ENCODE data around the gene RNF220.

The RNF220 gene

GRCh38 chr1:44512313-44512885 lies 107.3 kb downstream of the RNF220 start:
- Mint-ChIP-seq H3K27ac (ENCODE audit: low read depth) (no peak overlapping the region), H3K9me3 (no peaks in the 10 kb centered on the region), H3K4me3 (no peak overlapping the region), H3K4me1 (peaks cover 14% of the 10 kb centered on the region), H3K27me3 (peaks cover 11% of the 10 kb centered on the region), H3K36me3 (ENCODE audit: insufficient read depth) (no peaks in the 10 kb centered on the region)
- no peak for DNase-seq (ENCODE audit: low spot score in 2 of 2)
- no peak for ATAC-seq (replicated peaks; ENCODE audit: extremely low read depth, poor library complexity, severe bottlenecking)

DNA sequence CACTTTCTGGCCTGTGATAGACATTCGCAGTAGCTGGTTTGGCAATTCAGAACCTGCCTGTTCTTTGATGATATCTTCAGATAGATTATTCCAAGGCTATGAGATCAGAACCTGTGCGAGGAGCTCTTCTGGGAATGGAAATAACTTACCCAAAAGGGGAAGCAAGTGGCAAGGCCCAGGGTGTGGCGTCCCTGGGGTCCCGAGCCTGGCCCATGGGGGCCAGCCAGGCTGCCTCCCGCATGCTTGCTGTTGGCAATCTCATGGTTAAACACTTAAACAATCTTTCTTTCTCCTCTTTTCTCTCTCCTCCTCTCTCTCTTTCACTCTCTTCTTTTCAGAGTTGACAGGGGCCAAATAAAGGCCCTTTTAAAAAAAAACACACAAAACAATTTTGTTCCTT lies 108.1 kb downstream of the RNF220 start:
- no peak overlapping the region for H3K4me3 Mint-ChIP-seq
- no peaks in the 10 kb centered on the region for H3K36me3 Mint-ChIP-seq (ENCODE audit: insufficient read depth)
- H3K27ac Mint-ChIP-seq (ENCODE audit: low read depth) = no peak overlapping the region
- DNase-seq (ENCODE audit: low spot score in 2 of 2) = no peak
- no peaks in the 10 kb centered on the region for H3K9me3 Mint-ChIP-seq
- no peak for ATAC-seq (replicated peaks; ENCODE audit: extremely low read depth, poor library complexity, severe bottlenecking)
- H3K4me1 Mint-ChIP-seq = peaks cover 14% of the 10 kb centered on the region
- peaks cover 8% of the 10 kb centered on the region for H3K27me3 Mint-ChIP-seq

GRCh38 chr1:44514673-44515072 lies 109.6 kb downstream of the RNF220 start:
- no peak overlapping the region for H3K4me3 Mint-ChIP-seq
- H3K36me3 Mint-ChIP-seq (ENCODE audit: insufficient read depth) = no peaks in the 10 kb centered on the region
- DNase-seq (ENCODE audit: low spot score in 2 of 2) = no peak
- no peaks in the 10 kb centered on the region for H3K27me3 Mint-ChIP-seq
- H3K9me3 Mint-ChIP-seq = no peaks in the 10 kb centered on the region
- no peak for ATAC-seq (replicated peaks; ENCODE audit: extremely low read depth, poor library complexity, severe bottlenecking)
- peaks cover 26% of the 10 kb centered on the region for H3K4me1 Mint-ChIP-seq
- H3K27ac Mint-ChIP-seq (ENCODE audit: low read depth) = no peak overlapping the region

DNA sequence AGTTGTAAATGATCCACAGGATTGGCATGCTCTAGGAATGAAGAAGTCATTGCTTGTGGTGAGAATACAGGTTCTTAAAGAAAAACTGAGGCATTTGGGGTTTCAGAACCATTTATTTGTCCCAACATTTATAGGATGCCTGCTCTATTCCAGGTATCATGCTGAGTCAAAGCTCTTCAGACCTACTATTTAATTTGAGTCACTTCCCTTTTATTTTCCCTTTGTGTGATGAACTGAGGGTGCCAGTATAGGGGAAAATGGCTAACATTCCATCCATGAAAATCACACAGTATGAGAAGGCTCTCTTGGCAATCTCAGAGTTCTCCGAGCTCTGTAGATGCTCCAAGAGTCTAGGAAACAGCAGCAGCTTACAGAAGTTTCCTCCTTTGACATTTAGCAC lies 110.4 kb downstream of the RNF220 start:
- Mint-ChIP-seq H3K4me1 (peaks cover 26% of the 10 kb centered on the region), H3K9me3 (no peaks in the 10 kb centered on the region), H3K27me3 (no peaks in the 10 kb centered on the region), H3K27ac (ENCODE audit: low read depth) (no peak overlapping the region), H3K36me3 (ENCODE audit: insufficient read depth) (no peaks in the 10 kb centered on the region), H3K4me3 (no peak overlapping the region)
- ATAC-seq (replicated peaks; ENCODE audit: extremely low read depth, poor library complexity, severe bottlenecking) (no peak), DNase-seq (ENCODE audit: low spot score in 2 of 2) (no peak)

- ATAC-seq (replicated peaks; ENCODE audit: extremely low read depth, poor library complexity, severe bottlenecking) = peak; percentile 80
- Mint-ChIP-seq H3K4me3 (no peak overlapping the region), H3K36me3 (ENCODE audit: insufficient read depth) (no peaks in the 10 kb centered on the region), H3K4me1 (peaks cover 12% of the 10 kb centered on the region), H3K27me3 (no peaks in the 10 kb centered on the region), H3K9me3 (no peaks in the 10 kb centered on the region), H3K27ac (ENCODE audit: low read depth) (peak overlapping the region; percentile 2)
- no peak for DNase-seq (ENCODE audit: low spot score in 2 of 2)
Observed at GRCh38 chr1:44519035-44519676, 114.1 kb downstream of the RNF220 start.

GRCh38 chr1:44521378-44522080 lies 116.5 kb downstream of the RNF220 start:
- Mint-ChIP-seq H3K27ac (ENCODE audit: low read depth) (no peak overlapping the region), H3K9me3 (no peaks in the 10 kb centered on the region), H3K36me3 (ENCODE audit: insufficient read depth) (no peaks in the 10 kb centered on the region), H3K4me1 (peaks cover 12% of the 10 kb centered on the region), H3K4me3 (no peak overlapping the region), H3K27me3 (no peaks in the 10 kb centered on the region)
- ATAC-seq (replicated peaks; ENCODE audit: extremely low read depth, poor library complexity, severe bottlenecking) (no peak), DNase-seq (ENCODE audit: low spot score in 2 of 2) (no peak)

DNA sequence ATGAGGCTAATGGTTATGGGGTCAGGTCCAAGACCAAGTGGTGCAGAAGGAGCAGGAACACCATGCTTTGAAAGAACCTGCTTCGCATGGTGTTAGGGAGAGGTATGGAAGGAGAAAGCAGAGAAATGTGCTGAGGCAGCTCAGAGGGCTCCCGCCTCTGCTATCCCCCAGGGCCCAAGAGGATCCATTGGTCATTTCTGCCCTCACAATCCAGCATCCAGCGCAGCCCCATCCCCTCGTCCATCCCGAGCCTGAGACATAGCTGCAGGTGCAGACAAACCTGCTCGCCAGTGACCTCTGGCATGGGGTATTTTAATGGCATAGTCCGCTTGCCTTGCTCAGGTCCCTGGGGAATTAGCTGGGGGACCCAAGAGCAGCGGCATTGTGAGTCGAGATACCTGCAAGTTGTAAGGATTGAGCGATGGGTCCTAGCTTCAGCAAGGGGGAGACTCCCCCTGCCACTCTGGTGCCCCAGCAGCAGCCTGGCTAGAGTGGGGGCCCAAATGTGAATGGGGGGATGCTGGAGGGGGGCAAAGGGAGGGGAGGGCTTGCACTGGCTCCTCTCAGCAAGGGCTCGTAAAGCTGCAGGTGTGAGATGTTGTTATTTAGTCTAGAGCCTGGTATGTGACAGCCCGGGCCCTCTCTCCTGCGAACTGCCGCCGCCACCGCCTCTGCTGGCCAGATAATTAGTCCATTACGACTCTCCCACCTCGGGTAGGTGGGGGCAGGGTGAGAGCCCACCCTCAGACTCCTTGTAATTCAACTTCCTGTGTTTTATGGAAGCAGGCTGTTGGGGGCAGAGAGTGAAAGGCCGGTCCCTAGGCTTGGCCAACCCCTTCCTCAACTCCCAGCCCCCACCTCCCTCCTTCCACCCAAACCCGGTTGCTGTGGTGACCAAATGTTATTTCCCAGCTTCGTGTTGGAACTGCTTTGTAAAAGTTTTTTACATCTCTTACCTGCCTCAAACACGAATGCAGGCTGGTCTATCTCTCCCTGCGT lies 118.8 kb downstream of the RNF220 start:
- no peak for ATAC-seq (replicated peaks; ENCODE audit: extremely low read depth, poor library complexity, severe bottlenecking)
- DNase-seq (ENCODE audit: low spot score in 2 of 2) = no peak
- H3K27ac Mint-ChIP-seq (ENCODE audit: low read depth) = no peak overlapping the region
- H3K9me3 Mint-ChIP-seq = no peaks in the 10 kb centered on the region
- H3K36me3 Mint-ChIP-seq (ENCODE audit: insufficient read depth) = no peaks in the 10 kb centered on the region
- H3K4me1 Mint-ChIP-seq = peaks cover 8% of the 10 kb centered on the region
- H3K4me3 Mint-ChIP-seq = no peak overlapping the region
- no peaks in the 10 kb centered on the region for H3K27me3 Mint-ChIP-seq

GRCh38 chr1:44524655-44525500 lies 119.8 kb downstream of the RNF220 start:
- no peak overlapping the region for H3K4me3 Mint-ChIP-seq
- no peak for ATAC-seq (replicated peaks; ENCODE audit: extremely low read depth, poor library complexity, severe bottlenecking)
- H3K27me3 Mint-ChIP-seq = no peaks in the 10 kb centered on the region
- H3K4me1 Mint-ChIP-seq = no peaks in the 10 kb centered on the region
- no peak overlapping the region for H3K27ac Mint-ChIP-seq (ENCODE audit: low read depth)
- H3K36me3 Mint-ChIP-seq (ENCODE audit: insufficient read depth) = no peaks in the 10 kb centered on the region
- DNase-seq (ENCODE audit: low spot score in 2 of 2) = no peak
- no peaks in the 10 kb centered on the region for H3K9me3 Mint-ChIP-seq

GRCh38 chr1:44526295-44527073 lies 121.4 kb downstream of the RNF220 start:
- Mint-ChIP-seq H3K36me3 (ENCODE audit: insufficient read depth) (no peaks in the 10 kb centered on the region), H3K4me3 (no peak overlapping the region), H3K4me1 (no peaks in the 10 kb centered on the region), H3K27ac (ENCODE audit: low read depth) (no peak overlapping the region), H3K9me3 (no peaks in the 10 kb centered on the region), H3K27me3 (no peaks in the 10 kb centered on the region)
- DNase-seq (ENCODE audit: low spot score in 2 of 2) (no peak), ATAC-seq (replicated peaks; ENCODE audit: extremely low read depth, poor library complexity, severe bottlenecking) (no peak)

DNA sequence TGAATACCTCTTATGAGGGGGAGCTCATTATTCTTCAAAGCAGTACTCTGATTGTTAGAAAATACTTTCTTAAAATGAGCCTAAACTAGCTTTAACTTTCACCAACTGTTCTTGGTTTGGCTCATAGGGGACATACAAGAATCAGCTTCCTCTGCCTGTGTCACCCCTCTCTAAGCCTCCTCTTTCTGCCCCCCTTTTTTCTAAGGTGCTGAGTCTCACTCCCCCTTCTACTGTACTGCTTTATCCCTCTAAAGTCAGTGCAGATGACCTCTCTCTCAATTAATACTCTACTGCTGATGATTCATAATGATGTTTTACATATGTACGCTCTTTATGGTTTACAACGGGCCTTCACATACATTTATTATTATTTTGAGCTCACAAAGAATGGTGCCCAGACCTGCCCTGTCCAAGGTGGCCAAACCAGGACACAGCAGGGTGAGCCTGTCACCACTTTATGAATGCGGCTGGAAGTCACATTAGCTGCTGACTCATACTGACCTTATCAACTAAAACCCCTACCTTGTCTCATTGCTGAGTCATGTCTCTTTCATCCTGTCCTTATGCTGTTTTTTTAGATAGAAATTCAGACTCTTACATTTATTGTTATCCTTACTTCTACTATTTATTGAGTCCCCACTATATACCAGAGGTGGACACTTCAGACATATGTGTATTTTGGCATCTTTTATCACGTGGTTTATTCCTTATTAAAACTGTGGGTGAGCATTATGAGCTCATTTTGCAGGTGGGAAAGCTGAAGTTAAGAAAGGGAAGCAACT lies 126.9 kb downstream of the RNF220 start:
- no peak for DNase-seq (ENCODE audit: low spot score in 2 of 2)
- Mint-ChIP-seq H3K27me3 (no peaks in the 10 kb centered on the region), H3K4me3 (no peak overlapping the region), H3K4me1 (no peaks in the 10 kb centered on the region), H3K36me3 (ENCODE audit: insufficient read depth) (no peaks in the 10 kb centered on the region), H3K27ac (ENCODE audit: low read depth) (no peak overlapping the region), H3K9me3 (no peaks in the 10 kb centered on the region)
- ATAC-seq (replicated peaks; ENCODE audit: extremely low read depth, poor library complexity, severe bottlenecking) = no peak

DNA sequence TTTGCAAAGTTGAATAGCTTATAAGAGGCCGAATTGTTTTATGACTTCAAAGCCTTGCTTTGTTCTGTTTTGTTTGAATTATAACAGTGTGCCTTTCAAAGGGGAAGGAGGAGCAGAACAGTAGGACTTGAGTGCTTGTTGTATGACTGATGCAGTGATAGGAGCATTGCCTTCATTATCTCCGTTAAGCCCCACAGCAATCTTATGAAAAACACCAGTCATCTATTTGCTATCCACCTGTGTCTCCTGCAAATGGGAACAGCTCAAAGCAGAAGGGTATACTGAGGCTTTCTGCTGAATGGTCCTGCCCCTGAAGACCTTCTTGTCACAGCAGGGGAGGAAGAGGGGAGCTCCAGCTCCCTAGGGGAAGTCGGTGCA lies 127.5 kb downstream of the RNF220 start:
- H3K4me3 Mint-ChIP-seq = no peak overlapping the region

More for the DNA sequence above, 127.5 kb downstream of the RNF220 start:
- Mint-ChIP-seq H3K27ac (ENCODE audit: low read depth) (no peak overlapping the region), H3K9me3 (no peaks in the 10 kb centered on the region), H3K27me3 (no peaks in the 10 kb centered on the region), H3K36me3 (ENCODE audit: insufficient read depth) (no peaks in the 10 kb centered on the region), H3K4me1 (no peaks in the 10 kb centered on the region)
- DNase-seq (ENCODE audit: low spot score in 2 of 2) (no peak), ATAC-seq (replicated peaks; ENCODE audit: extremely low read depth, poor library complexity, severe bottlenecking) (no peak)
